Stromal cell of bone marrow (primary cell): ENCODE results near the gene TAF4.

ENCODE experiments used
- DNase-seq: peaks from one replicate; pipeline ENCODE4 v3.0.0-alpha.2; 2012; ENCODE audit warnings: low read depth

Gene TAF4

DNA sequence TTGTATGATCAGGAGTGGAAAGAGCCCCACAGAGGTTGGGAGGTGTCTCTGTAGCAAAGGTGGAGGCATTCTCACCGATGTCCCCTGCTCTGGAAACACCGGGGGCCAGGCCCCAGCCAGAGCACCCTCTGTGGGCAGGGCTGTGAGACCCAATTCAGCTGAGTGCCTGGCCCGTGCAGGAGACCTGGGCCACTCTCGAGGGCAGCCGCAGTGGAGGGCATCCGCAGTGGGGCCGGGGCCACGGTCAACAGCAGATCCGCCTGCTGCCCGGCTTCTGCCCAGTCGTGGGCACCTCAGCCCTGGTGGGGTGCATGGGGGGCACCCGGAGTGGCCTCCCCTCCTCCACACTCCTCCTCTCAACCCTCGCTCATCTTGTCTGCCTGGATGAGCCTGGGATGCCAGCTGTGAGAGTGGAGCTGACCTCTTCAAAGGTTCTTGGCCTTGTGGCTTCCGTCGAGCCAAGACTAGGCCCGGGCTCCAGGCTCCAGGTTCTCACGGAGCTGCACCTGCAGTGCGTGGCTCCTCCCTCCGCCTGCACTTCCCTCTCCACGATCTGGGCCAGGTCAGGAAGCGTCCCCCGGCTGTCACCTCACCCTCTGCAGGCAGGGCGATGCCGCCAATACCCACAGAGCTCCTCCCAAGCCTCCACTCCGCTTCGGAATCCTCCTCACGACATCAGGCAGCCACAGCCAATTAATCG, 134.8 kb downstream of the TAF4 start:
- no peak for DNase-seq

- no peak for DNase-seq
Measured at GRCh38 chr20:61929971-61930666, 135.6 kb downstream of the TAF4 start.

DNA sequence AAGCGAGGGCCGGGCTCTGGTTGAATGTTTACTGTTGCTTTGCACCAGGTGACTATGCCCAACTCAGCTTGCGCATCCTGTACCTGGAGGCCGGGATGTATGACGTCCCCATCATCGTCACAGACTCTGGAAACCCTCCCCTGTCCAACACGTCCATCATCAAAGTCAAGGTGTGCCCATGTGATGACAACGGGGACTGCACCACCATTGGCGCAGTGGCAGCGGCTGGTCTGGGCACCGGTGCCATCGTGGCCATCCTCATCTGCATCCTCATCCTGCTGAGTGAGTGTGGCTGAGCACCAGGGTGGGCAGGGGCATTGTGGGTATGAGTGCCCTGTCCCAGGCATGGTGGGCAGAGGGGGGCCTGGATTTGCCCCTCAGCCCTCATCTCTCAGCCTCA, 136.1 kb downstream of the TAF4 start:
- DNase-seq, result no peak

- no peak for DNase-seq
Measured at GRCh38 chr20:61927826-61928541, 137.7 kb downstream of the TAF4 start.

DNA sequence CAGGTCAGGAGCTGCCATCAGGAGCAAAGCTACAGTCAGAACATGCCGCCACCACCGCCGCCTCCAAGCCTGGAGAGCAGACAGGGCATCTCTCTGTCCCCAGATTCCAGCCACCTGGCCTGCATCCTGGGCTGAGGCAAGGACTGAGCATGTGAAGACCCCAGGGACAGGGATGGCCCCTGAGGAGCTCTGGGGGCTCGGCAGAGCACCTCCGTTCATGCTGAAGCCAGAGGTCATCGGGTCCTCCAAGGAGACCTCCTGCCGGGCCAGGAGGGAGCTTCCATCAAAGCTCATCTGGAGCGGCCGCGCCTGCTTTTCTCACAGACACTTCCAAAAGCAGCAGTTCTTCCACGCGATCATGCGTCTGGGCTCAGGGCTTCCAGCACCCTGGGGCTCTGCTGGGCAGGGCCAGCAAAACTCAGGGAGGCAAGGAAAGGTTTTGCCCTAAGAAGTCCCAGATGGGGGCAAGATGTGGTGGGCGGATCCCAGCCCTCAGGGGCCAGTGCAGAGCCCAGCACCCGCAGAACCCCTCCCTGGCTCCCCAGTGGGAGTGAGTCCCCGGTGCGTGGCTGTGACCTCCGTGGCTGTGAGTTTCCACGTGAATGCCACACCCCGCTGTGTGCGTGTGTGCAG, 138.4 kb downstream of the TAF4 start:
- no peak for DNase-seq

GRCh38 chr20:61926796-61927192, 138.9 kb downstream of the TAF4 start:
- DNase-seq, result no peak

- DNase-seq, result no peak
Measured at GRCh38 chr20:61926253-61926613, 139.4 kb downstream of the TAF4 start.

GRCh38 chr20:61925555-61926252, 140.0 kb downstream of the TAF4 start:
- DNase-seq, result peak; percentile 13

DNA sequence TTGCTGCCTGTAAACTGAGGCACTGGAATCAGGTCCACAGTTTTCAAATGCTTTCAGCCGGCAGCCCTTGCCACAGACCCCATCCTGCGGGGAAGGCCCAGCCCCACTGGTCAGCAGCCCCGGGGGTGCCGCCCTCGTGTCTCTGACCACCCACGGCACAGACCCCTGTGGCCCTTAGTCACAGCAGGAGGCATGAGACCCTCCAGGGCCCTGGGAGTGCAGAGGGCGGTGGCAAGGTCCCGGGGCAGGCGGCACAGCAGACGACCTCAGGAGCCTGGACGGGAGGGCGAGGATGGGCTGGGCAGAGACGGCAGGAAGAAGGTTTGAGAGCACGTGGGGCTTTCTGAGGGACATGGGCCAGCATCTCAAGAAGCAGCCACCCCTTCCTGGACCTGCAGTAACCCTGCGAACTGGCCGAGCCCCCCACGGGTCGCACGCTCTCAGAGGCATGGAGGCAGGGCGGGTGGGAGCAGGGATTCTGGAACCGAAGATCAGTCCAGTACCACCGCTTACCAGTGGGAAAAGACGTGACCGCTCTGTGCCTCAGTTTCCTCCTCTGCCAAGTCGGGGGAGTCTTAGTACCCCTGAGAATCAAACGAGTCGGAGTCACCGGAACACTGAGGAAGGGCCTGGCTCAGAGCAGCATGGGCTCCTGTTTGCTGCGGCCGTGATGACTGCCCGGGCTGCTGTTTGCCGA, 140.7 kb downstream of the TAF4 start:
- DNase-seq, result no peak
